ENCODE results near the gene HDAC9.

GRCh38 chr7:18900803-18901202, 405.3 kb downstream of the HDAC9 start:
- no peak for TF ChIP-seq CTCF (IDR thresholded peaks at IDR 0.05)
- TF ChIP-seq POLR2A (IDR thresholded peaks at IDR 0.05): no peak
- TF ChIP-seq POLR2AphosphoS5 (IDR thresholded peaks at IDR 0.05): no peak
- no peak for TF ChIP-seq EP300 (IDR thresholded peaks at IDR 0.05)
